ENCODE measurements around the gene EFCAB14.
"Not testable (repeated sequence)": the region's sequence is repeated elsewhere in the genome, so short reads cannot be mapped to it uniquely, and the experiment has no call there.

Gene EFCAB14

DNA sequence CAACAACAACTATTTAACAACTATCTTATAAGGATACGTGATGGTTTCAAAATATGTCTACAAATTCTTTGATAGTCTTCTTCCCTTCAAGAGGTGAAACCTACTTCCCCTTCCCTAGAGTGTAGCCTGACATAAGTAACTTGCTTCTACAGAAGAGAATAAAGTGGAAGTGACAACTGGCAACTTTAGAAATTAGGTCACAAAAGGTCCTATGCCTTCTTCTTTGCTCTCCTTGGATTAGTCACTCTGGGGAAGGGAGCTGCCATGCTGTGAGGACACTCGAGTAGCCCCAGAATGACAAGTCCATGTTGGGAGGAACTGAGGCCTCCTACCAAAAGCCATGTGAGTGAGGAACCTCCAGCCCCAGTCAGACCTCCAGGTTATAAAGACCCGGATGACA is 19.2 kb downstream of the EFCAB14 start:
- Histone ChIP-seq H3K36me3 (ENCODE audit: insufficient read depth, low read length) (peaks cover 56% of the 10 kb centered on the region), H3K79me2 (ENCODE audit: insufficient read depth, low read length) (no peaks in the 10 kb centered on the region), H3K9me3 (ENCODE audit: low read length) (no peaks in the 10 kb centered on the region), H3K4me3 (ENCODE audit: low read depth, low read length, poor library complexity, severe bottlenecking) (no peak overlapping the region), H2AFZ (ENCODE audit: low read length) (no peak overlapping the region), H3K9me2 (ENCODE audit: low read depth, low read length) (no peaks in the 10 kb centered on the region), H3K27ac (ENCODE audit: low read depth, low read length, poor library complexity, severe bottlenecking) (no peak overlapping the region), H3K27me3 (ENCODE audit: insufficient read depth, low read length) (no peaks in the 10 kb centered on the region), H3K9ac (ENCODE audit: low read length) (no peak overlapping the region), H3K4me2 (ENCODE audit: low read length) (no peak overlapping the region), H3F3A (ENCODE audit: insufficient read depth, low read length) (no peaks in the 10 kb centered on the region), H4K20me1 (ENCODE audit: insufficient read depth, low read length) (no peaks in the 10 kb centered on the region), H3K4me1 (ENCODE audit: insufficient read depth, low read length, severe bottlenecking) (no peaks in the 10 kb centered on the region)
- TF ChIP-seq, protein P1, sequence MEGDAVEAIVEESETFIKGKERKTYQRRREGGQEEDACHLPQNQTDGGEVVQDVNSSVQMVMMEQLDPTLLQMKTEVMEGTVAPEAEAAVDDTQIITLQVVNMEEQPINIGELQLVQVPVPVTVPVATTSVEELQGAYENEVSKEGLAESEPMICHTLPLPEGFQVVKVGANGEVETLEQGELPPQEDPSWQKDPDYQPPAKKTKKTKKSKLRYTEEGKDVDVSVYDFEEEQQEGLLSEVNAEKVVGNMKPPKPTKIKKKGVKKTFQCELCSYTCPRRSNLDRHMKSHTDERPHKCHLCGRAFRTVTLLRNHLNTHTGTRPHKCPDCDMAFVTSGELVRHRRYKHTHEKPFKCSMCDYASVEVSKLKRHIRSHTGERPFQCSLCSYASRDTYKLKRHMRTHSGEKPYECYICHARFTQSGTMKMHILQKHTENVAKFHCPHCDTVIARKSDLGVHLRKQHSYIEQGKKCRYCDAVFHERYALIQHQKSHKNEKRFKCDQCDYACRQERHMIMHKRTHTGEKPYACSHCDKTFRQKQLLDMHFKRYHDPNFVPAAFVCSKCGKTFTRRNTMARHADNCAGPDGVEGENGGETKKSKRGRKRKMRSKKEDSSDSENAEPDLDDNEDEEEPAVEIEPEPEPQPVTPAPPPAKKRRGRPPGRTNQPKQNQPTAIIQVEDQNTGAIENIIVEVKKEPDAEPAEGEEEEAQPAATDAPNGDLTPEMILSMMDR (IDR thresholded peaks at IDR 0.05; ENCODE audit: low read length) = no peak
- TF ChIP-seq EZH2 (IDR thresholded peaks at IDR 0.05; ENCODE audit: borderline replicate concordance, low read length) = no peak

DNA sequence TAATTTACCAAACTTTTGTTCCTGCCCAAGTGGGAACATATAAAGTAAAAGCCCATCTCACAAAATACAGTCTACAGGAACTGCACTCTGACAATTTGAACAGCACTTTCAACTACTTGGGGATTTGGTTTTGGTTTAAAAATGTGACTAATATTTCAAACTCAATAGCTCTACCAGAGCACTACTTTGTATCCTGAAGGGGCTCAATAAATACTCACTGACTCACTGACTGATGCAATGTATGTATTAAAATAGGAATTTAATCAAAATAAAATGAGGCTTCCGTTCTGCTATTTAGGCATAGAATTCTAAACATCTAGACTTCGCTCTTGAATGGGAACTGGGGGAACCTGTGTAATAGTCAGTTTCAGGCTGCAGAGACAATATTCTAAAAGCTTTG is 21.9 kb downstream of the EFCAB14 start:
- Histone ChIP-seq H3K9me2 (ENCODE audit: low read depth, low read length) (no peaks in the 10 kb centered on the region), H3K9ac (ENCODE audit: low read length) (no peak overlapping the region), H3K4me3 (ENCODE audit: low read depth, low read length, poor library complexity, severe bottlenecking) (no peak overlapping the region), H2AFZ (ENCODE audit: low read length) (no peak overlapping the region), H3F3A (ENCODE audit: insufficient read depth, low read length) (no peaks in the 10 kb centered on the region), H3K4me1 (ENCODE audit: insufficient read depth, low read length, severe bottlenecking) (no peaks in the 10 kb centered on the region), H3K36me3 (ENCODE audit: insufficient read depth, low read length) (peaks cover 46% of the 10 kb centered on the region), H3K27me3 (ENCODE audit: insufficient read depth, low read length) (no peaks in the 10 kb centered on the region), H4K20me1 (ENCODE audit: insufficient read depth, low read length) (no peaks in the 10 kb centered on the region), H3K27ac (ENCODE audit: low read depth, low read length, poor library complexity, severe bottlenecking) (no peak overlapping the region), H3K79me2 (ENCODE audit: insufficient read depth, low read length) (no peaks in the 10 kb centered on the region), H3K9me3 (ENCODE audit: low read length) (no peaks in the 10 kb centered on the region), H3K4me2 (ENCODE audit: low read length) (no peak overlapping the region)
- TF ChIP-seq, protein P1 (IDR thresholded peaks at IDR 0.05; ENCODE audit: low read length) = no peak
- no peak for TF ChIP-seq EZH2 (IDR thresholded peaks at IDR 0.05; ENCODE audit: borderline replicate concordance, low read length)

DNA sequence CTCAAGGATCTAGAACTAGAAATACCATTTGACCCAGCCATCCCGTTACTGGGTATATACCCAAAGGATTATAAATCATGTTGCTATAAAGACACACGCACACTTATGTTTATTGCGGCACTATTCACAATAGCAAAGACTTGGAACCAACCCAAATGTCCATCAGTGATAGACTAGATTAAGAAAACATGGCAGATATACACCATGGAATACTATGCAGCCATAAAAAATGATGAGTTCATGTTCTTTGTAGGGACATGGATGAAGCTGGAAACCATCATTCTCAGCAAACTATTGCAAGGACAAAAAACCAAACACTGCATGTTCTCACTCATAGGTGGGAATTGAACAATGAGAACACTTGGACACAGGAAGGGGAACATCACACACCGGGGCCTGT is 24.2 kb downstream of the EFCAB14 start:
- not testable (repeated sequence) for H3K79me2 ChIP-seq (ENCODE audit: insufficient read depth, low read length); H3K4me1 ChIP-seq (ENCODE audit: insufficient read depth, low read length, severe bottlenecking); H3K9me3 ChIP-seq (ENCODE audit: low read length); H4K20me1 ChIP-seq (ENCODE audit: insufficient read depth, low read length); H3K4me2 ChIP-seq (ENCODE audit: low read length); H3K27me3 ChIP-seq (ENCODE audit: insufficient read depth, low read length); H3K9ac ChIP-seq (ENCODE audit: low read length); H3K4me3 ChIP-seq (ENCODE audit: low read depth, low read length, poor library complexity, severe bottlenecking); H3K27ac ChIP-seq (ENCODE audit: low read depth, low read length, poor library complexity, severe bottlenecking); H3K9me2 ChIP-seq (ENCODE audit: low read depth, low read length); H2AFZ ChIP-seq (ENCODE audit: low read length); H3F3A ChIP-seq (ENCODE audit: insufficient read depth, low read length)
- peaks cover 63% of the 10 kb centered on the region for H3K36me3 ChIP-seq (ENCODE audit: insufficient read depth, low read length)

Measured in OCI-LY1 (cell line).